NT2/D1 (cell line): ENCODE data around the gene ATP6V0B.

ENCODE experiments used
- DNase-seq: peaks from one replicate; pipeline ENCODE4 v3.0.0-alpha.2; 2011; ENCODE audit warnings: low read depth, low spot score
- H3K27me3 ChIP-seq: 2 replicates; pipeline ENCODE4 v1.6.0; 2011; ENCODE audit warnings: mild to moderate bottlenecking; ENCODE audit not compliant: insufficient read length, insufficient read depth
- H3K36me3 ChIP-seq: 2 replicates; pipeline ENCODE4 v1.6.1; 2011; ENCODE audit warnings: mild to moderate bottlenecking, low read length, mixed read lengths; ENCODE audit not compliant: insufficient read depth, insufficient read length
- H3K4me1 ChIP-seq: 2 replicates; pipeline ENCODE4 v1.5.1; 2011; ENCODE audit not compliant: insufficient read depth, insufficient read length
- H3K4me3 ChIP-seq: 2 replicates; pipeline ENCODE4 v1.5.1; 2011; ENCODE audit warnings: low read depth; ENCODE audit not compliant: insufficient read length
- H3K9ac ChIP-seq: 2 replicates; pipeline ENCODE4 v1.6.0; 2011; ENCODE audit warnings: low read depth; ENCODE audit not compliant: insufficient read length
- H3K9me3 ChIP-seq: 2 replicates; pipeline ENCODE4 v1.5.1; 2011; ENCODE audit warnings: mild to moderate bottlenecking, low read length; ENCODE audit not compliant: insufficient read depth
- SUZ12 ChIP-seq: IDR thresholded peaks from 2 replicates; pipeline ENCODE4 v1.6.1; 2011; ENCODE audit not compliant: insufficient read length, insufficient read depth; ENCODE audit errors: extremely low read depth
- YY1 ChIP-seq: IDR thresholded peaks from 2 replicates; pipeline ENCODE4 v1.6.1; 2011; ENCODE audit not compliant: insufficient read length, insufficient read depth
- ZNF274 ChIP-seq: IDR thresholded peaks from 2 replicates; pipeline ENCODE4 v1.6.1; 2011; ENCODE audit warnings: mild to moderate bottlenecking, low read depth, low read length

The ATP6V0B gene

DNA sequence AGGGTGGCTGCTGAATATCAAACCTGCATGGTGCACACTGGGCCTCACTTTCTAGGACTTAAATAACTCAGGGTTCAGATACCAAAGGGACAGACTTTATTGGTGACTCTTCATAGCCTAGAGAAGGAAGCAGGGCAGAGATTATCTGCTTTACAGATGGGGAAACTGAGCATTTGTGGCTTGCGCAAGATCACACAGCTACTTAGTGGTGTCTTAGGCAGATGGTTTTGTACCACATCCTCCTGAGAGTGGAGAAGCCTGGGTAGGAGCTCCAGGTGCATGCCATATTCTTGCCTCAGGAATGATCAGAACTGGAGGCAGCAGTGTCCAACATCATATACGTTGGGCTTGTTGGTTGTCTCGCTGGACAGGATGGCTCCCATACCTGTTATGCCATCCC, 11.8 kb upstream of the ATP6V0B start:
- peaks cover 87% of the 10 kb centered on the region for H3K36me3 ChIP-seq
- DNase-seq = no peak
- H3K4me3 ChIP-seq = no peak overlapping the region
- H3K9me3 ChIP-seq = no peaks in the 10 kb centered on the region
- no peak for TF ChIP-seq ZNF274
- TF ChIP-seq YY1 = no peak
- no peak for TF ChIP-seq SUZ12
- no peaks in the 10 kb centered on the region for H3K4me1 ChIP-seq
- no peaks in the 10 kb centered on the region for H3K27me3 ChIP-seq
- H3K9ac ChIP-seq = no peak overlapping the region

DNA sequence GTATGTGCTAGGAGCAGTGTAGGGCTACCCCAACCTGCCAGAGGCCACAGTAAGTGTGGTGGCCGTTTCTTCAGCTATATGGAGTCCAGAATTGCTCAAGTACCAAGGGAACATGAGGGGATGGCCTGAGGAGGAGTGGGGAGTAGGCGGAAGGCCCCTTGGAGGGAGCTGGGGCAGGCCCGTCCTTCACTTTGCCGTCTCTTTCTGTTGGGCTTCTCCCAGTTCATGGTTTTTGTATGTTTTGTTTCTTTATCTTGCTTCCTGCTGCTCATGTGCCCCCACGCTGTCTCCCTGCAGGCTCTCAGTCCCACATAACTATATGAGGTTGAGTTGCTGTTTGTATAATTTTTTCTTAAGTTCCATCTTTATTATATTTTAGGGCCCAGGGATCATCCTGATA, 10.9 kb upstream of the ATP6V0B start:
- H3K4me1 ChIP-seq = no peaks in the 10 kb centered on the region
- no peak for TF ChIP-seq YY1
- TF ChIP-seq SUZ12 = no peak
- no peak for TF ChIP-seq ZNF274
- DNase-seq = no peak

DNA sequence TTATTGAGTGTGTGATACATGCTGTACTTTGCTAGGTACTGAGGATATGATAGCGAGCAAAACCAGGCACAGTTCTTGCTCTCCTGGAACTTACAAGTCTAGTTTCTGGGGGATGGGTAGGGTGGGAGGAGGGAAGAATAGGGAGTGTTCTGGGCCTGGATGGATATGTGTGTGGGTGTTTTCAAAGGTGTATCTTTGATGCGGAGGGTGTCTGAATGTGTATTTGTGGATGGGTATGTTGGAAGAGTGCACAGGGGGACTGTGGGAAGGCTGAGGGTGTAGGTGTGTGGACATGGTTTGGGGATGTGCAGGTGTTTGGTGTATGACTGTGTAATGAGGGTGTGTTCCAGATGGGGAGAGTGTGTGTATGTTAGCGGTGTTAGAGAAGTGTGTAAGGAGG, 9.4 kb upstream of the ATP6V0B start:
- Histone ChIP-seq H3K27me3 (no peaks in the 10 kb centered on the region), H3K9ac (no peak overlapping the region), H3K9me3 (no peaks in the 10 kb centered on the region), H3K4me1 (peaks cover under 1% of the 10 kb centered on the region), H3K4me3 (no peak overlapping the region), H3K36me3 (peaks cover 64% of the 10 kb centered on the region)
- TF ChIP-seq ZNF274 = no peak
- no peak for TF ChIP-seq YY1
- TF ChIP-seq SUZ12 = no peak
- no peak for DNase-seq

More for the DNA sequence above, 10.9 kb upstream of the ATP6V0B start:
- no peaks in the 10 kb centered on the region for H3K9me3 ChIP-seq
- H3K36me3 ChIP-seq = peaks cover 78% of the 10 kb centered on the region
- H3K4me3 ChIP-seq = no peak overlapping the region
- H3K27me3 ChIP-seq = no peaks in the 10 kb centered on the region
- H3K9ac ChIP-seq = no peak overlapping the region

DNA sequence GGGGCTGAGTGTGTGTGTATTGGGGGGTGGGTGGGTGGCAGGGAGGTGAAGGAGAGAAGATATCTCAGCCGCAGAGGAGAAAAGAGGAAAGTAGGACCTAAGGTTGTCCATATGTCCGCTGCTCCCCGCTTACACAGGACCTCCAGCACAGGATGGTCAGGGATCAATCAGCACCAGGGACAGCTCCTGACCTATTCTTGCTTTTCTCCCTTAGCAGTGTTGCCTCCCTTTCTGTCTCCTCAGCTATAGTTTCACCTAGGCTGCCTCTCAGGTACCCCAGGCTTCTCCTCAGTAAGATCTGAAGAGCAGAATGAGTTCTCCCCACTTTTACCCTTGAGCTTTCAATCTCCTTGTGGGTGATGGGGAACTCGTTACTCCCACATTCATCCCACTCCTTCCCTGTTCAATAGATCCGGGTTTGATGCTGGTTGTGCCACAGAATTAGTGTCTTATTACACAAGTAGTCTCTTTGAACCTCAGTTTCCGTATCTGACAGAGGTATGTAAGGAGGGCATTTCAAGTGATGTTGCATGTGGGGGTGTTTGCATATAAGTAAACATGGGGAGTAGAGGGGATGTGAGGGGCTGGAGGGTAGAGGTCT, 6.3 kb upstream of the ATP6V0B start:
- no peak overlapping the region for H3K9ac ChIP-seq
- no peak for TF ChIP-seq SUZ12
- TF ChIP-seq YY1 = no peak
- TF ChIP-seq ZNF274 = no peak
- no peaks in the 10 kb centered on the region for H3K27me3 ChIP-seq
- H3K9me3 ChIP-seq = no peaks in the 10 kb centered on the region
- no peak overlapping the region for H3K4me3 ChIP-seq
- H3K4me1 ChIP-seq = peaks cover 6% of the 10 kb centered on the region
- peaks cover 66% of the 10 kb centered on the region for H3K36me3 ChIP-seq
- DNase-seq = no peak

DNA sequence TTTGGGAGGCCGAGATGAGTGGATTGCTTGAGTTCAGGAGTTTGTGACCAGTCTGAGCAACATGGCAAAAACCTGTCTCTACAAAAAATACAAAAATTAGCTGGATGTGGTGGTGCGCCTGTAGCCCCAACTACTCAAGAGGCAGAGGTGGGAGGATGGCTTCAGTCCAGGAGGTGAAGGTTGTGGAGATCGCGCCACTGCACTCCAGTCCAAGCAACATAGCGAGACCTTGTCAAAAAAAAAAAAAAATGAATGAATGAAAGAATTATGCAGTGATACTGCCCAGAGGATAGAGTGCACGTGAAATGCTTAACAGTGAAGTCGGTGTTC, 5.4 kb upstream of the ATP6V0B start:
- TF ChIP-seq ZNF274 (no peak), YY1 (no peak), SUZ12 (no peak)
- Histone ChIP-seq H3K9ac (no peak overlapping the region), H3K9me3 (no peaks in the 10 kb centered on the region), H3K4me1 (peaks cover 6% of the 10 kb centered on the region), H3K4me3 (no peak overlapping the region), H3K36me3 (peaks cover 65% of the 10 kb centered on the region), H3K27me3 (no peaks in the 10 kb centered on the region)
- no peak for DNase-seq

DNA sequence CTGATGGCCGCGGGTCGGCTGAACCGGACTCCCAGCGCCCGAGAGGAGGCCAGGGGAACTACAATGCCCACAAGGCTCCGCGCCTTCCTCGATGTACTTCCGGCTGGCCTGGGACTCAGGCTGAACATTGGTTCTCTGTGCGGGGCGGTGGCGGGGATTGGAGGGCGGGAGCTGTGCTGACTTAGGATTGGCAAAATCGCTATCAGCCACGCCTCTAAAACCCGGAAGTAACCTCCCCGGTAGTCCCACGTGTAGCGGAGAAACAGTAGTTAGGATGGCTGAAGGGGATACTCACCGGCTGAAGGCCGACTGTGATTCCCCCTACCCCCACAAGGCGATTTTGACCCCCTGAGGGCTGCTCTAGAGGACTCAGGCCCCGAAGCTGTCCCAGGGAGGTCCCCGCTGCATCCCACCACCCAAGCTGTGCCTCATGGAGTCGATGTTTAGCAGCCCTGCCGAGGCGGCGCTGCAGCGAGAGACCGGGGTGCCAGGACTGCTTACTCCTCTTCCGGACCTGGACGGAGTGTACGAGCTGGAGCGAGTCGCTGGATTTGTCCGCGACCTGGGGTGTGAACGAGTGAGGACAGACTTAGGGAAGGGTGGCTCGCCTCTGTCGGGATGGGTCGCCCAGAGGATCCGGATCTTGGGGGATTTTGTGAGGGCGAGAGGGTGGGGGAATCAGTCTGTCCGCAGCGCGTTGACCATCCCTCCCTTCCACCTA, 4.9 kb upstream of the ATP6V0B start, which contains the start of gene DPH2:
Gene DPH2 (plus strand): TSS at position 265 of the 721 bp plus-strand sequence. CDS start 166 bp downstream, at position 431.
- DNase-seq = peak; percentile 99
- peaks cover 60% of the 10 kb centered on the region for H3K36me3 ChIP-seq
- H3K9me3 ChIP-seq = no peaks in the 10 kb centered on the region
- H3K9ac ChIP-seq = peak within 1 kb of the TSS; percentile 96
- no peaks in the 10 kb centered on the region for H3K27me3 ChIP-seq
- TF ChIP-seq ZNF274 = no peak
- no peak for TF ChIP-seq YY1
- no peak for TF ChIP-seq SUZ12
- H3K4me3 ChIP-seq = peak within 1 kb of the TSS; percentile 98
- H3K4me1 ChIP-seq = peaks cover 6% of the 10 kb centered on the region

DNA sequence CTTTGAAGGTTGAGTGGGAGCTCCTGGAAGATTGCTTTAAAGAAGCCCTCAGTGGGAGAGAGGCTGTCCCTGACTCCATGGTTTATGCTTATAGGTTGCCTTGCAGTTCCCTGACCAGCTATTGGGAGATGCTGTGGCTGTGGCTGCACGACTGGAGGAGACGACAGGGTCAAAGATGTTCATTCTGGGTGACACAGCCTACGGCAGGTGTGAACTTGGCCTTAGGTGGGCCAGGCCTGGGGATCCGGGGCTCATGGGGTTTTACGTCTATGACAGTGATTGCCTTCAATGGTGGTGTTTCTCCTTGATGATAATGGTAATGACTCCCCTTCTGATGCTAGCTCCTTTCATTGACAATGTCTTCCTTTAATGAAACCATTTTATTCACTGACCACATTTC, 4.3 kb upstream of the ATP6V0B start:
- no peak for DNase-seq
- Histone ChIP-seq H3K4me3 (peak overlapping the region; percentile 98), H3K36me3 (peaks cover 59% of the 10 kb centered on the region), H3K27me3 (no peaks in the 10 kb centered on the region), H3K9me3 (no peaks in the 10 kb centered on the region), H3K4me1 (peaks cover 6% of the 10 kb centered on the region), H3K9ac (peak overlapping the region; percentile 96)
- TF ChIP-seq YY1 (no peak), SUZ12 (no peak), ZNF274 (no peak)
